GM12865 (cell line): ENCODE data around the gene HSD17B11.
A peak's percentile ranks its signal among the peaks of the same experiment; 100 is the strongest.
"Not testable (repeated sequence)": the region's sequence is repeated elsewhere in the genome, so short reads cannot be mapped to it uniquely, and the experiment has no call there.

Source experiments
- DNase-seq: peaks from one replicate; pipeline ENCODE4 v3.0.0; 2010; ENCODE audit warnings: low read depth
- H3K4me3 ChIP-seq: 2 replicates; pipeline ENCODE4 v1.5.1; 2011; ENCODE audit warnings: mild to moderate bottlenecking, low read depth, low read length, control low read depth
- TF ChIP-seq, protein P1 (sequence below): IDR thresholded peaks from 2 replicates; pipeline ENCODE4 v1.5.1; 2011; ENCODE audit warnings: low read length, control low read depth, low read depth, inconsistent platforms; ENCODE audit not compliant: insufficient read depth; ENCODE audit errors: missing control alignments

HSD17B11 gene

DNA sequence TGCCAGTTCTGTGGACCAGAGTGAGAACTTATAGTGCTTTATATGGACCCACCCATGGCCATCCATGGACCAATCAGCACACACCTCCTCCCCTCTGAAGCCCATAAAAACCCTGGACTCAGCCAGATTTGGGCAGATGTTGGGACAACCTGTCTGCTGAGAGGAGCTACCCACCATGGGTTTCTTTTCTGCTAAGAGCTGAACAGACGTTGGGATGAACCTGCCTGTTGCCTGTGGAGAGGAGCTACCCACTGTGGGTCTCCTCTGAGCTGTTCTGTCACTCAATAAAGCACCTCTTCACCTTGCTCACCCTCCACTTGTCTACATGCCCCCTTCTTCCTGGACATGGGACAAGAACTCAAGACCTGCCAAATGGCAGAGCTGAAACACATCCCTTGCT is 9.0 kb upstream of the HSD17B11 start:
- TF ChIP-seq, protein P1, sequence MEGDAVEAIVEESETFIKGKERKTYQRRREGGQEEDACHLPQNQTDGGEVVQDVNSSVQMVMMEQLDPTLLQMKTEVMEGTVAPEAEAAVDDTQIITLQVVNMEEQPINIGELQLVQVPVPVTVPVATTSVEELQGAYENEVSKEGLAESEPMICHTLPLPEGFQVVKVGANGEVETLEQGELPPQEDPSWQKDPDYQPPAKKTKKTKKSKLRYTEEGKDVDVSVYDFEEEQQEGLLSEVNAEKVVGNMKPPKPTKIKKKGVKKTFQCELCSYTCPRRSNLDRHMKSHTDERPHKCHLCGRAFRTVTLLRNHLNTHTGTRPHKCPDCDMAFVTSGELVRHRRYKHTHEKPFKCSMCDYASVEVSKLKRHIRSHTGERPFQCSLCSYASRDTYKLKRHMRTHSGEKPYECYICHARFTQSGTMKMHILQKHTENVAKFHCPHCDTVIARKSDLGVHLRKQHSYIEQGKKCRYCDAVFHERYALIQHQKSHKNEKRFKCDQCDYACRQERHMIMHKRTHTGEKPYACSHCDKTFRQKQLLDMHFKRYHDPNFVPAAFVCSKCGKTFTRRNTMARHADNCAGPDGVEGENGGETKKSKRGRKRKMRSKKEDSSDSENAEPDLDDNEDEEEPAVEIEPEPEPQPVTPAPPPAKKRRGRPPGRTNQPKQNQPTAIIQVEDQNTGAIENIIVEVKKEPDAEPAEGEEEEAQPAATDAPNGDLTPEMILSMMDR: no peak
- DNase-seq: no peak
- no peak overlapping the region for H3K4me3 ChIP-seq

GRCh38 chr4:87399148-87399547 is 8.2 kb upstream of the HSD17B11 start:
- no peak overlapping the region for H3K4me3 ChIP-seq
- TF ChIP-seq, protein P1: no peak
- no peak for DNase-seq

DNA sequence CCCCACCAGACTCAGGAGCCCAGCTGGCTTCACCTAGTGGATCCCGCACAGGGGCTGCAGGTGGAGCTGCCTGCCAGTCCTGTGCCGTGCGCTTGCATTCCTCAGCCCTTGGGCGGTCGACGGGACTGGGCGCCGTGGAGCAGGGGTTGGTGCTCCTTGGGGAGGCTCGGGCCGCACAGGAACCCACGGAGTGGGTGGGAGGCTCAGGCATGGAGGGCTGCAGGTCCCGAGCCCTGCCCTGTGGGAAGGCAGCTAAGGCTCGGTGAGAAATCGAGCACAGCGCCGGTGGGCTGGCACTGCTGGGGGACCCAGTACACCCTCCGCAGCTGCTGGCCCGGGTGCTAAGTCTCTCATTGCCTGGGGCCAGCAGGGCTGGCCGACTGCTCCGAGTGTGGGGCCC is 4.9 kb upstream of the HSD17B11 start:
- not testable (repeated sequence) for DNase-seq, H3K4me3 ChIP-seq

GRCh38 chr4:87395073-87395472 is 4.1 kb upstream of the HSD17B11 start:
- H3K4me3 ChIP-seq, DNase-seq: not testable (repeated sequence)

- TF ChIP-seq, protein P1: no peak
- no peak overlapping the region for H3K4me3 ChIP-seq
- no peak for DNase-seq
Measured at GRCh38 chr4:87392183-87392582, 1.2 kb upstream of the HSD17B11 start.

DNA sequence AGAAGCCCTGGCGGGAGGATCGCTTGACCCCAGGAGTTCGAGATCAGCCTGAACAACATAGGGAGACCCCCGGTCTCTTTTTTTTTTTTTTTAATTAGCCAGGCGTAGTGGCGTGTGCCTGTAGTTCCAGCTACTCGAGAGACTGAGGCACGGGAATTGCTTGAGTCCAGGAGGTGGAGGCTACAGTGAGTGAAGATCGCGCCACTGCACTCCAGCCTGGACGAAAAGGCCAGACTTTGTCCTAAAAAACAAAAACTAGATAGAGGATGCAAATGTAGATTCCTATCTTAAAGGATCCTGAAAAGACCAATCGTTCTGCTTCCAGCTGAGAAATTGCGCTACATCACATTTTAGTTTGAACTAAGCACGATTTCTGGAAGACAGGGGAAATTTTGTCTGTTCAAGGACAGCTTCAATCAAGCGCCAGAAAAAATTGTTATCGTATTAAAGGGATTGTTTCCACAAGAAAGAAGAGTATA is 627 bp upstream of the HSD17B11 start:
- H3K4me3 ChIP-seq: peak overlapping the region; percentile 87
- DNase-seq: no peak
- TF ChIP-seq, protein P1: no peak

- TF ChIP-seq, protein P1: no peak
- peak overlapping the region; percentile 87 for H3K4me3 ChIP-seq
- DNase-seq: no peak
Measured at GRCh38 chr4:87390551-87390890, 467 bp downstream of the HSD17B11 start.

GRCh38 chr4:87390055-87390454 is 933 bp downstream of the HSD17B11 start:
- H3K4me3 ChIP-seq: peak overlapping the region; percentile 87

GRCh38 chr4:87388901-87389300 is 2.1 kb downstream of the HSD17B11 start:
- peak overlapping the region; percentile 87 for H3K4me3 ChIP-seq
- TF ChIP-seq, protein P1: no peak
- DNase-seq: no peak

More at GRCh38 chr4:87390055-87390454, 933 bp downstream of the HSD17B11 start:
- peak; percentile 13 for DNase-seq
